Large intestine (tissue), 12 donors: ENCODE data around the gene PAX6. TPM values are rescaled to one million over a fixed set of nuclear protein-coding genes. Genes with fewer than 3 reads are reported as not detected.
A peak's percentile ranks its signal among the peaks of the same experiment; 100 is the strongest.

Source experiments
- DNase-seq, 2 donors: peaks; one replicate each; pipeline versions ENCODE4 v3.0.0 to v3.0.0-alpha.2; 2013
- H3K27ac ChIP-seq: one replicate; pipeline ENCODE4 v1.5.1; 2013; ENCODE audit warnings: low read length
- H3K27me3 ChIP-seq: 2 replicates; pipeline ENCODE4 v1.6.1; 2013; ENCODE audit warnings: low read length; ENCODE audit not compliant: control insufficient read depth, insufficient read depth
- H3K36me3 ChIP-seq: 2 replicates; pipeline ENCODE4 v1.6.1; 2013; ENCODE audit warnings: low read length; ENCODE audit not compliant: control insufficient read depth, insufficient read depth
- H3K4me1 ChIP-seq: one replicate; pipeline ENCODE4 v1.6.1; 2013; ENCODE audit warnings: low read length; ENCODE audit not compliant: control insufficient read depth, insufficient read depth
- H3K4me3 ChIP-seq: one replicate; pipeline ENCODE4 v1.5.1; 2013; ENCODE audit warnings: low read length
- H3K9me3 ChIP-seq: one replicate; pipeline ENCODE4 v1.6.1; 2013; ENCODE audit warnings: mild to moderate bottlenecking, low read depth, low read length, moderate library complexity; ENCODE audit not compliant: control insufficient read depth
- WGBS: methylation state at CpG from one replicate; pipeline ENCODE4 v1.1.5; 2013; ENCODE audit warnings: low lambda C conversion rate; ENCODE audit not compliant: insufficient coverage; 5-methylcytosine and 5-hydroxymethylcytosine counted together
- long read RNA-seq, 11 donors: transcript quantifications; one replicate each; lab custom pipeline, GENCODE V29; 2026
- polyA plus RNA-seq: library from polyadenylated mRNA; unstranded; fragments of 120-200 nt; gene quantifications from one replicate; pipeline ENCODE4 v1.2.1, GENCODE V29; 2013

The PAX6 gene
- polyA plus RNA-seq, result 6.7 TPM
- long read RNA-seq, donor 1, result 0 reads
- long read RNA-seq, donor 2, result 0 reads
- long read RNA-seq, donor 3, result 0 reads
- long read RNA-seq, donor 4, result 0 reads
- long read RNA-seq, donor 5, result 0 reads
- long read RNA-seq, donor 6, result 0 reads
- long read RNA-seq, donor 7, result 0 reads
- long read RNA-seq, donor 8, result 0 reads
- long read RNA-seq, donor 9, full-length matches to known transcripts, result 1 of 1 reads
- long read RNA-seq, donor 9, partial matches to known transcripts, result 0 of 1 reads
- long read RNA-seq, donor 9, other reads (novel, unspliced or antisense), result 0 of 1 reads
- long read RNA-seq, donor 10, partial matches to known transcripts, result 0 of 2 reads
- long read RNA-seq, donor 10, other reads (novel, unspliced or antisense), result 0 of 2 reads
- long read RNA-seq, donor 11, partial matches to known transcripts, result 0 of 1 reads
- long read RNA-seq, donor 11, other reads (novel, unspliced or antisense), result 0 of 1 reads

GRCh38 chr11:31810779-31811647, at the start of gene PAX6:
PAX6 (minus strand) TSS chr11:31811322; CDS start chr11:31806411, 4,911 bp downstream.
- 0% methylated on average over 1 of the region's 49 CpGs for WGBS
- Histone ChIP-seq H3K27ac (no peak within 1 kb of the TSS), H3K36me3 (no peaks in the 10 kb centered on the region), H3K4me1 (peaks cover 25% of the 10 kb centered on the region), H3K27me3 (peaks cover 100% of the 10 kb centered on the region), H3K9me3 (peaks cover 26% of the 10 kb centered on the region), H3K4me3 (peak within 1 kb of the TSS; percentile 18)
- no peak for DNase-seq

GRCh38 chr11:31860391-31860790, 49.3 kb upstream of the PAX6 start:
- H3K4me1 ChIP-seq, result no peaks in the 10 kb centered on the region
- H3K27ac ChIP-seq, result no peak overlapping the region
- H3K9me3 ChIP-seq, result no peaks in the 10 kb centered on the region
- H3K27me3 ChIP-seq, result peaks cover 6% of the 10 kb centered on the region
- H3K36me3 ChIP-seq, result no peaks in the 10 kb centered on the region
- no peak overlapping the region for H3K4me3 ChIP-seq
- no peak for DNase-seq

GRCh38 chr11:31856248-31856647, 45.1 kb upstream of the PAX6 start:
- H3K9me3 ChIP-seq, result no peaks in the 10 kb centered on the region
- no peaks in the 10 kb centered on the region for H3K4me1 ChIP-seq
- H3K4me3 ChIP-seq, result no peak overlapping the region
- H3K27me3 ChIP-seq, result peaks cover 11% of the 10 kb centered on the region
- DNase-seq, result no peak
- H3K27ac ChIP-seq, result no peak overlapping the region
- H3K36me3 ChIP-seq, result no peaks in the 10 kb centered on the region

- no peak for DNase-seq
- Histone ChIP-seq H3K9me3 (no peaks in the 10 kb centered on the region), H3K36me3 (no peaks in the 10 kb centered on the region), H3K4me3 (no peak overlapping the region), H3K4me1 (no peaks in the 10 kb centered on the region), H3K27ac (no peak overlapping the region), H3K27me3 (peaks cover 6% of the 10 kb centered on the region)
- 100% methylated on average over 1 of the region's 1 CpG for WGBS
Observed at GRCh38 chr11:31855466-31855865, 44.3 kb upstream of the PAX6 start.

- Histone ChIP-seq H3K36me3 (no peaks in the 10 kb centered on the region), H3K4me3 (no peak overlapping the region), H3K4me1 (no peaks in the 10 kb centered on the region), H3K9me3 (no peaks in the 10 kb centered on the region), H3K27me3 (peaks cover 8% of the 10 kb centered on the region), H3K27ac (no peak overlapping the region)
- no peak for DNase-seq
- WGBS, result 87% methylated on average over 3 of the region's 4 CpGs
Observed at GRCh38 chr11:31850365-31850764, 39.2 kb upstream of the PAX6 start.

GRCh38 chr11:31847761-31848160, 36.6 kb upstream of the PAX6 start:
- H3K4me3 ChIP-seq, result no peak overlapping the region
- H3K4me1 ChIP-seq, result no peaks in the 10 kb centered on the region
- no peaks in the 10 kb centered on the region for H3K9me3 ChIP-seq
- DNase-seq, result no peak
- no peaks in the 10 kb centered on the region for H3K36me3 ChIP-seq
- WGBS, result 86% methylated on average over 1 of the region's 2 CpGs
- H3K27me3 ChIP-seq, result peaks cover 13% of the 10 kb centered on the region
- H3K27ac ChIP-seq, result no peak overlapping the region

GRCh38 chr11:31845331-31845730, 34.2 kb upstream of the PAX6 start:
- Histone ChIP-seq H3K27me3 (peaks cover 25% of the 10 kb centered on the region), H3K4me1 (no peaks in the 10 kb centered on the region), H3K27ac (no peak overlapping the region), H3K36me3 (no peaks in the 10 kb centered on the region), H3K4me3 (no peak overlapping the region), H3K9me3 (no peaks in the 10 kb centered on the region)
- DNase-seq, result no peak
- no CpG with 5 or more reads among the region's 1 CpG for WGBS

- H3K36me3 ChIP-seq, result no peaks in the 10 kb centered on the region
- peaks cover 31% of the 10 kb centered on the region for H3K27me3 ChIP-seq
- WGBS, result 63% methylated on average over 2 of the region's 6 CpGs
Observed at GRCh38 chr11:31844351-31844750, 33.2 kb upstream of the PAX6 start.

GRCh38 chr11:31841435-31841834, 30.3 kb upstream of the PAX6 start:
- DNase-seq, result no peak
- 90% methylated on average over 2 of the region's 3 CpGs for WGBS
- no peak overlapping the region for H3K27ac ChIP-seq

More at GRCh38 chr11:31844351-31844750, 33.2 kb upstream of the PAX6 start:
- H3K4me1 ChIP-seq, result no peaks in the 10 kb centered on the region
- DNase-seq, result no peak
- no peak overlapping the region for H3K4me3 ChIP-seq
- H3K27ac ChIP-seq, result no peak overlapping the region
- no peaks in the 10 kb centered on the region for H3K9me3 ChIP-seq

GRCh38 chr11:31834237-31834636, 23.1 kb upstream of the PAX6 start:
- Histone ChIP-seq H3K4me3 (no peak overlapping the region), H3K36me3 (no peaks in the 10 kb centered on the region)
- no CpG with 5 or more reads among the region's 1 CpG for WGBS

More at GRCh38 chr11:31841435-31841834, 30.3 kb upstream of the PAX6 start:
- Histone ChIP-seq H3K27me3 (peaks cover 38% of the 10 kb centered on the region), H3K4me1 (no peaks in the 10 kb centered on the region), H3K9me3 (no peaks in the 10 kb centered on the region), H3K4me3 (no peak overlapping the region), H3K36me3 (no peaks in the 10 kb centered on the region)

More at GRCh38 chr11:31834237-31834636, 23.1 kb upstream of the PAX6 start:
- no peak for DNase-seq
- H3K27ac ChIP-seq, result no peak overlapping the region
- no peaks in the 10 kb centered on the region for H3K4me1 ChIP-seq
- peaks cover 59% of the 10 kb centered on the region for H3K27me3 ChIP-seq
- no peaks in the 10 kb centered on the region for H3K9me3 ChIP-seq
